ENCODE measurements around the gene LLGL2.

DNA sequence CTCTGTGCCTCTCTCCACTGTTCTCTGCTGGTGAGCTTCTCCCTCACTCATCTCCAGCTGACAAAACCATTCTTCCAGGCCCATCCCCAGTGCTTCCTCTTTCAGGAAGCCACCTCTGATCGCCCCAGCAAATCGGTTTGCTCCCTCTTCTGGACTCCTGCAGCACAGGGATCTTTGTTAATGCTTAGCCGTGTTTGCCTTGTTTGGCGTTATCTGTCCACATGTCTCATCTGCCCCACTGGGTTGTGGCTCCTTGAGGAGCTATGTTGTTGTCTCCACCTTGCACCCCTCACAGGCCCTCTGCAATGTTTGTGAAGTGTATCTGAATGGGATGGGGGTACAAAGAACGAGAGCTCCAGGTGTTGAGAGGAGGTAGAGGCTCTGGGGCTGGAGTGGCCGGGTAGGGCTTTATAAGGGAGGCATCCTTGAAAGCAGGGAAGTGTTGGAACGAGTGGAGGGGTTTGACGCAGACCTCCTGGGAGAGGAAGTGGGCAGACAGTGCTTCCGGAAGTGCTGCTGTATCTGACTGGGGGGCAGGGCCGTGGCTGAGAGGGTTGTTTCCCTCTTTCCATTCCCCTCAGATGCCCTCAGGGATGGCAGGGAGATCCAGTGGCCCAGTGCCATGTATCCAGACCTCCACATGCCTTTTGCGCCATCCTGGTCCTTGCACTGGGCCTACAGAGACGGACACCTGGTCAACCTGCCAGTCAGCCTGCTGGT, 38.0 kb upstream of the LLGL2 start:
- TF ChIP-seq, protein P1, sequence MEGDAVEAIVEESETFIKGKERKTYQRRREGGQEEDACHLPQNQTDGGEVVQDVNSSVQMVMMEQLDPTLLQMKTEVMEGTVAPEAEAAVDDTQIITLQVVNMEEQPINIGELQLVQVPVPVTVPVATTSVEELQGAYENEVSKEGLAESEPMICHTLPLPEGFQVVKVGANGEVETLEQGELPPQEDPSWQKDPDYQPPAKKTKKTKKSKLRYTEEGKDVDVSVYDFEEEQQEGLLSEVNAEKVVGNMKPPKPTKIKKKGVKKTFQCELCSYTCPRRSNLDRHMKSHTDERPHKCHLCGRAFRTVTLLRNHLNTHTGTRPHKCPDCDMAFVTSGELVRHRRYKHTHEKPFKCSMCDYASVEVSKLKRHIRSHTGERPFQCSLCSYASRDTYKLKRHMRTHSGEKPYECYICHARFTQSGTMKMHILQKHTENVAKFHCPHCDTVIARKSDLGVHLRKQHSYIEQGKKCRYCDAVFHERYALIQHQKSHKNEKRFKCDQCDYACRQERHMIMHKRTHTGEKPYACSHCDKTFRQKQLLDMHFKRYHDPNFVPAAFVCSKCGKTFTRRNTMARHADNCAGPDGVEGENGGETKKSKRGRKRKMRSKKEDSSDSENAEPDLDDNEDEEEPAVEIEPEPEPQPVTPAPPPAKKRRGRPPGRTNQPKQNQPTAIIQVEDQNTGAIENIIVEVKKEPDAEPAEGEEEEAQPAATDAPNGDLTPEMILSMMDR (conservative IDR thresholded peaks at IDR 0.05): no peak
- no peak for TF ChIP-seq EZH2 (IDR thresholded peaks at IDR 0.05; ENCODE audit: low read depth)

All from PC-9 (cell line).